ENCODE results near the gene SP140L.

- TF ChIP-seq POLR2A (IDR thresholded peaks at IDR 0.05; ENCODE audit: low read depth, low read length) (no peak), POU2F2 (IDR thresholded peaks at IDR 0.05; ENCODE audit: low read depth, low read length) (no peak), POLR2AphosphoS5 (IDR thresholded peaks at IDR 0.05; ENCODE audit: low read depth, low read length) (no peak), PAX5 (IDR thresholded peaks at IDR 0.05; ENCODE audit: insufficient read depth, low read length, severe bottlenecking) (no peak), TAF1 (IDR thresholded peaks at IDR 0.05; ENCODE audit: low read depth, low read length) (no peak)
Observed at GRCh38 chr2:230343747-230344146, 16.8 kb downstream of the SP140L start.
